NK-92 (cell line): ENCODE data around the gene IGF2BP2.

Experiments used
- DNase-seq: peaks from one replicate; lab custom pipeline; 2025; ENCODE audit not compliant: unreplicated experiment; lab: John Stamatoyannopoulos, UW

Gene IGF2BP2

GRCh38 chr3:185737740-185738680 lies 86.8 kb downstream of the IGF2BP2 start:
- no peak for DNase-seq

DNA sequence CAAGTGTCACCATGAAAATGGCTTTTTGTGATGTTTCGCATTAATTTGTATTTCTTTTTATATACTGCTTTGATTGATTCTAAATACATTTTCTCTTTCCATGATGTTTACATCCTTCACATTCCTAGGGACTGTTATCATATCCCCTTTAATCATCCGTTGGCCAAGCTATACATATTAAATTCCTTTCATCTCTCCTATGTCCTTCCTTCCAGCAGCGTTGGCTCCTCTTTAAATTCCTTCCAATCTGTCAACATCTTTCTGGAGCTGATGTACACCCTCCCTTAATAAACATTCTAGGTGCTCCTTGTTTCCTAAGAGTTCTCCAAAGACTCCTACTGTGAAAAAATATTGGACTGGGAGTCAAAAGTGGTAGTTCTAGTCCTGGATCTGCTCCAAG lies 87.8 kb downstream of the IGF2BP2 start:
- DNase-seq: no peak

- no peak for DNase-seq
Measured at GRCh38 chr3:185734725-185735096, 90.1 kb downstream of the IGF2BP2 start.

GRCh38 chr3:185733980-185734724 lies 90.7 kb downstream of the IGF2BP2 start:
- DNase-seq: no peak

DNA sequence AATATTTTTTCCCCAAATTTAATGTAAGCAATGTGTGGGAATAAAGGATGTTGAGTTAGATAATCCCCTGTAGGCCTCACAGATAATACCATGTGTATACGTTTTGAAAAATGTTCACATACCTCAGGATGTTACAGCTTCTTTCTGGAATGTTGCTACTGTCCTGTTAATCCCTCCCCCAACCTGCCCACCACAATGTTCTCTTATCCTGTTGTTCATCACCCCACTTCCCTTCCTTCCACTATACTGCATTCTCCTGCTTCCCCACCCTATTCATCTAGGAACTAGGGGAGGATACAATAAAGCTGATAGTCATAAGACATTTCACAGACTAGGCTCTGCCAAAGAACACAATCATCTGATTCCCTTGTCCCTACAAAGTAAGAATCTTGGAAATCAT lies 92.1 kb downstream of the IGF2BP2 start:
- no peak for DNase-seq

DNA sequence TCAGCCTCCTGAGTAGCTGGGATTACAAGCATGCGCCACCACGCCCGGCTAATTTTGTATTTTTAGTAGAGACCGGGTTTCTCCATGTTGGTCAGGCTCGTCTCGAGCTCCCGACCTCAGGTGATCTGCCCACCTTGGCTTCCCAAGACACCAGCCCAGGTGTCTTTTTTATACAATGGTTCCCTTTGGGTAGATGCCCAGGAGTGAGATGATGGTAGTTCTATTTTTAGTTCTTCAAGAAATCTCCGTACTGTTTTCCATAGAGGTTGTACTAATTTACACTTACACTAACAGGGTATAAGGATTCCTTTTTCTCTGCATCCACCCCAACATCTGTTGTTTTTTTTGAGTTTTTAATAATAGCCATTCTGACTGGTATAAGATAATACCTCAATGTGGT lies 94.3 kb downstream of the IGF2BP2 start:
- no peak for DNase-seq

GRCh38 chr3:185729337-185730055 lies 95.3 kb downstream of the IGF2BP2 start:
- no peak for DNase-seq

DNA sequence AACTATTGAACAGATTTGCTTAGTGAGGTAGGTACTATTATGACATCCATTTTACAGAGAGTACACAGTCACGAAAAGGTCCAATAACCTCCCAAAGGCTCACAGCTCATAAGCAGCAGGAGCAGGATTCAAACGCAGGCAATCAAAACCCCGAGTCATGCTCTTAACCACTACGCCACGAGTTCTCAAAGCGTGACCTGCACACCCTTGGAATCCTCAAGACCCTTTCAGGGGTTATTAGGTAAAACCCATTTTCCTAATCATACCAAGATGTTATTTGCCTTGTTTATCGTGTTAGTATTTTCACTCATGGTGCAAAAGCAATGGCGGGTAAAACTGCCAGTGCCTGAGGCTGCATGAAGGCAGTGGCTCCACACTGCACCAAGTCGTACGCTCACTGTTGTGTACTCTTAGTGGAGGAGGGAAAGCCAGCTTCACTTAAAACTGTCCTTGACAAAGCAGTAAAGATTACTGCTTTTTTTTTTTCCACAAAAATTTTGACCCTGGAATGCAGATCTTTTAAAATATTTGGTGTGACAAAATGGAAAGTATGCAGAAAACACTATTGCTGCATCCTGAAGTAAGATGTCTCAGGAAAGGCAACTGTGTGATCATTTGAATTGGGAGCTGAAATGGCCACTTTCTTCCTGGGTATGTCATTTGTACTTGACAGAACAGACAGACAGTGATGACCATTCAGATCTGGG lies 96.1 kb downstream of the IGF2BP2 start:
- DNase-seq: no peak

- no peak for DNase-seq
Measured at GRCh38 chr3:185727873-185728272, 97.0 kb downstream of the IGF2BP2 start.

- DNase-seq: no peak
Measured at GRCh38 chr3:185726254-185726967, 98.4 kb downstream of the IGF2BP2 start.

DNA sequence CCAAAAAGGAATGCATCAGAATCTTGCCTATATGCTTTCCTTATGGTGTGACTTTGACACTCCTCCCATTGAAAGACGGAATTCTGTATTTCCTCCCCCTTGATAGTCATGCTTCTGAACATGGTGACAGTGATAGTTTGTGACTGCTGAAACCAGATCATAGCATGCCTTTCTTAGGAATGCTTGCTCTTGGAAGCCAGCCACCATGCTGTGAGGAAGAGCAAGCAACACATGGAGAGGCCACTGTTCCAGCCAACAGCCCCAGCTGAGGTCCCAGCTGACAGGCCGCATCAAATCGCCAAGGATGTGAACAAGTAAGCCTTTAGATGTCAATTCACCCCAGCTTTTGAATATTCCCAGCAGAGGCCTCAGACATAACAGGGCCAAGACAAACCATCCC lies 100.1 kb downstream of the IGF2BP2 start:
- no peak for DNase-seq

- DNase-seq: no peak
Measured at GRCh38 chr3:185724251-185724650, 100.6 kb downstream of the IGF2BP2 start.

- no peak for DNase-seq
Measured at GRCh38 chr3:185722881-185723280, 102.0 kb downstream of the IGF2BP2 start.

DNA sequence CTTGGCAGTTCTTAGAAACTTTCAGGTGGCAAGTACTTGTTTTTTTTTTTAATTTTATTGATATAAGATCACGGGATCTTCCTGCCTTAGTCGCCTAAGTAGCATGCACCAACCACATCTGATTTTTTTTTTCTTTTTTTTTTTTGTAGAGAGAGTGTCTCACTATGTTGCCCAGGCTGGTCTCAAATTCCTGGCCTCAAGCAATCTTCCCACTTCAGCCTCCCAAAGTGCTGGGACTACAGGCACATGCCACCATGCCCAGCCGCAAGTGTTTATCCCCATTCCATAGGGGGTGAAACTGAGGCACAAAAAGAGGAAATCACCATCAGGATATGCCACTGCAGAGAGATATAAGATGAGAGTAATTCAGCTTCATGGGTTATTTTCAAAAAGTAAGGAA lies 102.9 kb downstream of the IGF2BP2 start:
- DNase-seq: no peak

DNA sequence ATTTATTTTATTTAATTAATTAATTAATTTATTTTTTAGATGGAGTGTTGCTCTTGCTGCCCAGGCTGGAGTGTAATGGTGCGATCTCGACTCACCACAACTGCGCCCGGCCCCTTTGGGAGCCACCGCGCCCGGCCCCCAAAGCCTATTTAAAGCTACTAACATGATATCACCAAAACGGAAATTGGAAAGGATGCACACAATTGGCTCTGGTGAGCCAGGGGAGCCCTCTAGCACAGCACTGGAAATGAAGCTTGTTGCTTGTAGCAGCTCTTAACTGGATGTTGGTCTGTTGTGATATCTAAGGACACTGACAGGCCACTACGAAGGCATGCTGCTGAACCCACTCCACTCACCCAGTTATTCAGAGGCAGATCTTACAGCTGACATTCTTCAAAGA lies 104.5 kb downstream of the IGF2BP2 start:
- no peak for DNase-seq

DNA sequence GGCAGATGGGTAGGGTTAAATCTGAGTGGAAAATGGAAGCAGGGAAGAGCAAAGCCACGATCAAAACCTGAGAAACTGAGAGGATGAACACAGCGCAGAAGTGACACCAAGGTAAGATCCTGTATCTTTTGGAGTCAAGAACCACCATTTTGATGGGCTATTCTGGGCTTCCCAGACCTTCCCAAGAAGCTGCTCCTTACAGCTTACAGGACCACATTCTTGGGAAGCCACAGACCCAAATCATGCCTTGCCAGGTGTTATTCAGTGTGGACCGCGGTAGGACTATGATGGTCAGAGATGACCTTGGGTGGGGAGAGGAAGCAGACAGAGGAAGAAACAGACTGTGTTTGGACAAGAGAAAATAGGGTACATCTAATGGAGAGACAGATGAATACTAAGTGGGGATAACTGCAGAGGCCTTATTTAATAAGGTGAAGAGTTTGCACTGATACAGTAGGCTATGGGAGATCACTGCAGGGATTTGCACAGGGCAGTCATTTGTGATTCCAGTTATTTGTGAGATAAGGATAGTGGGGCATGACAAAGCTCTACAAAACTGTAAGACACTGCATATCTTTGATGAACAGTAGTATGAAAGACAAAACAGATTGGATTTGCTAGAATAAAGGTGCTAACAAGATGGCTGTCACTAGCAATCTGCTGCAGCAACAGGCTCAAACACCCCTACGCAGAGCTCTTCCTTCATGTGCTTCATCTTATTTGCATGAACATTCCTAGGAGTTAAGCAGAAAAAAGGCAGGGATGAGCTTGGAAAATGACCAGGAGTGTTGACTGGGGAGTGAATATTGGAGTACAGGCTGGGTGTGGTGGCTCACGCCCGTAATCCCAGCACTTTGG lies 105.9 kb downstream of the IGF2BP2 start:
- DNase-seq: no peak

- no peak for DNase-seq
Measured at GRCh38 chr3:185717627-185718402, 107.0 kb downstream of the IGF2BP2 start.

- DNase-seq: no peak
Measured at GRCh38 chr3:185717121-185717520, 107.7 kb downstream of the IGF2BP2 start.
